Cardiac fibroblast (primary cell): ENCODE data around the gene FOXN3.

ENCODE experiments used
- DNase-seq, 2 donors: peaks; one replicate each; pipeline versions ENCODE4 v3.0.0 to v3.0.0-alpha.2; 2010; ENCODE audit warnings: low read depth in 2 of 2
- H3K4me3 ChIP-seq, 2 donors: replicated peaks in 1 of 2; 1 replicate in 1 of 2; 2 replicates in 1 of 2; pipeline ENCODE4 v1.5.1; 2011; ENCODE audit warnings: low read depth in 2 of 2, low read length in 2 of 2, mild to moderate bottlenecking in 2 of 2, moderate library complexity in 1 of 2
- TF ChIP-seq, protein P1 (sequence below): IDR thresholded peaks from one replicate; pipeline ENCODE4 v1.5.1; 2011; ENCODE audit warnings: low read depth, mild to moderate bottlenecking, low read length, inconsistent platforms

The FOXN3 gene

DNA sequence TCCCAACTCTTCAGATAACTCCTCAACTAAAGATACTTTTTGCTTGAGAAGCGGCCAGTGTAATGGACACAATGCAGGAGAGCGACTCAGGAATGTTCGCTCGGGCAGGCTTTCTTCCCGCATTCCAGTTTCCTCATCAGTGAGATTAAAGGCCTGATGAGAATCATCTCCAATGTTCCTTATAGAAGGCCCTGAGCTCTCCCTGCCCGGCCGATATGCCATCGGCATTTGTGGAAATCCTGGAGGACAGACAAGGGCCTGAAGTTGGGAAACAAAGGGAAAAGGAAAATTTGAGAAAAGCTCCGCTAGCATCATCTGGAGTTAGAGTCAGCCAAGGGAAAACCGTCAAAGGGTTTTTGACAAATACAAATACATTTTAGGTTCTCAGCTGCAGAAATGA lies 38.0 kb upstream of the FOXN3 start:
- no peak overlapping the region for H3K4me3 ChIP-seq
- no peak for DNase-seq
- TF ChIP-seq, protein P1, sequence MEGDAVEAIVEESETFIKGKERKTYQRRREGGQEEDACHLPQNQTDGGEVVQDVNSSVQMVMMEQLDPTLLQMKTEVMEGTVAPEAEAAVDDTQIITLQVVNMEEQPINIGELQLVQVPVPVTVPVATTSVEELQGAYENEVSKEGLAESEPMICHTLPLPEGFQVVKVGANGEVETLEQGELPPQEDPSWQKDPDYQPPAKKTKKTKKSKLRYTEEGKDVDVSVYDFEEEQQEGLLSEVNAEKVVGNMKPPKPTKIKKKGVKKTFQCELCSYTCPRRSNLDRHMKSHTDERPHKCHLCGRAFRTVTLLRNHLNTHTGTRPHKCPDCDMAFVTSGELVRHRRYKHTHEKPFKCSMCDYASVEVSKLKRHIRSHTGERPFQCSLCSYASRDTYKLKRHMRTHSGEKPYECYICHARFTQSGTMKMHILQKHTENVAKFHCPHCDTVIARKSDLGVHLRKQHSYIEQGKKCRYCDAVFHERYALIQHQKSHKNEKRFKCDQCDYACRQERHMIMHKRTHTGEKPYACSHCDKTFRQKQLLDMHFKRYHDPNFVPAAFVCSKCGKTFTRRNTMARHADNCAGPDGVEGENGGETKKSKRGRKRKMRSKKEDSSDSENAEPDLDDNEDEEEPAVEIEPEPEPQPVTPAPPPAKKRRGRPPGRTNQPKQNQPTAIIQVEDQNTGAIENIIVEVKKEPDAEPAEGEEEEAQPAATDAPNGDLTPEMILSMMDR: no peak

DNA sequence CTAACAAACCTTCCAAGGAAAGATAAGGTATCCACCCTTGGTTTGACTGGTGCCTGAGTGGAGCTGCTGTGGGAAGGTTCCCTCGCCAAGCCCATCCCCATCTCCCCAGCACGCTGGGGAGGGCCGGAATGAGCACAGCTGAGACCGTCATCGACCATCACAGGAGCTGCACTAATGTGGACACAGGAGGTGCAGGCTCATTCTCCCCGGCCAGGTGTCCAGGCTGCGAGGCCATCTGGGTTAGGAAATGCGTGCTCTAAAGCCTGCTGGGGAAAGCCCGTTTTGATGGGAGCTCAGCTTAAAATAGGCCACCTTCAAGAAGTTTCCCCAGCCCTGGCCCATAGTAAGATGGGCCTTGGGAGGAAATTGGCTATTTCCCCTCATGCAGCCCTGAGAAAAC lies 35.2 kb upstream of the FOXN3 start:
- H3K4me3 ChIP-seq: no peak overlapping the region
- no peak for DNase-seq
- TF ChIP-seq, protein P1: no peak

DNA sequence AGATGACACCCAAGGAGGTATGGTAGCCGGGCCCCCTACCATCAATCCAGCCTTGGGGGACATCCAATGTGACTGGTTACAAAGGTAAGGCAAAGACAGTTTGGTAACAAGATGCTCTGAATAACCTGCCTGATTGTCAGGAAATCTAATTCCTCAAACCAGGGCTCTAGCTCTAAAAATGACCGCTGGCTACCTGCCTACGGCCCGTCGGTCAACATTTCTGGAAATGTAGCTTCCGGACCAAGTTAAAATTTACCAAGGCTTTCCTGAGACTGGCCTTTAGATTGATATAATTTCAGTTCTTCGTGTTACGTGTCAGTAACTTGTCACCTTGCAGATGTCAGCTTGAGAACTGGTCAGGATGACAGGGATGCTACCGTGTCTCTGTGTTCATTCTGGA lies 34.2 kb upstream of the FOXN3 start:
- TF ChIP-seq, protein P1: no peak
- DNase-seq: no peak

DNA sequence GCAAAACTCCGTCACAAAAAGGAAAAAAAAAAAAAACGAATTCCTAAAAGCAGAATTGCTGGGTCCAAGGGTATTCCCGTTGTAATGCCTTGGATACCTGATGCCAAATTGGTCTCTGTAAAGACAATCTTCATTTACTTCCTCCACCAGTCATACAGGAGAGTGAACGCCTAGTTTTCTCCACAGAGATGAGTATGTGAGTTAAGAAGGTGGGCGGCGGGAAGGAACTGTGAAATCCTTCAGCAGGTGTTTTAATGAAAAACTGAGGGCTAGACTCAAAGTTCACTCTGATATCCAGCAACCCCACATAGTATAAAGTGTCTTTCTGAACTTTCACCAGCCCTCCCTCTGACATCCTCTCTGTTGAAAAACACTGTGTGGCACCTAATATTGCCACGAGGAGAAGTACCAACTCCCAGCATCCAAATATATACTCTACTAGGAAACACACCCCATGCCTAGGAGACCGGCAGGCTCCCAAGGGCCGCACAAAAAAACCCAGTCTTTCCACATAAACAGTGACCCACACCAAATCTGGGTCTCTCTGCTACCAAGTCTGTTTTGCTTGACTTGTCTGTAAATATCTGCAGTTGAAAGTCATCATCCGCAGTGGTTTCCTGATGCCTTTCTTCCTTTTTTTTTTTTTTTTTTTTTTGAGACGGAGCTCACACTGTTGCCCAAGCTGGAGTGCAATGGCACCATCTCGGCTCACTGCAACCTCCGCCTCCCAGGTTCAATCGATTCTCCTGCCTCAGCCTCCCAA lies 30.3 kb upstream of the FOXN3 start:
- DNase-seq: no peak
- no peak overlapping the region for H3K4me3 ChIP-seq
- TF ChIP-seq, protein P1: no peak

More for the DNA sequence above, 34.2 kb upstream of the FOXN3 start:
- no peak overlapping the region for H3K4me3 ChIP-seq

DNA sequence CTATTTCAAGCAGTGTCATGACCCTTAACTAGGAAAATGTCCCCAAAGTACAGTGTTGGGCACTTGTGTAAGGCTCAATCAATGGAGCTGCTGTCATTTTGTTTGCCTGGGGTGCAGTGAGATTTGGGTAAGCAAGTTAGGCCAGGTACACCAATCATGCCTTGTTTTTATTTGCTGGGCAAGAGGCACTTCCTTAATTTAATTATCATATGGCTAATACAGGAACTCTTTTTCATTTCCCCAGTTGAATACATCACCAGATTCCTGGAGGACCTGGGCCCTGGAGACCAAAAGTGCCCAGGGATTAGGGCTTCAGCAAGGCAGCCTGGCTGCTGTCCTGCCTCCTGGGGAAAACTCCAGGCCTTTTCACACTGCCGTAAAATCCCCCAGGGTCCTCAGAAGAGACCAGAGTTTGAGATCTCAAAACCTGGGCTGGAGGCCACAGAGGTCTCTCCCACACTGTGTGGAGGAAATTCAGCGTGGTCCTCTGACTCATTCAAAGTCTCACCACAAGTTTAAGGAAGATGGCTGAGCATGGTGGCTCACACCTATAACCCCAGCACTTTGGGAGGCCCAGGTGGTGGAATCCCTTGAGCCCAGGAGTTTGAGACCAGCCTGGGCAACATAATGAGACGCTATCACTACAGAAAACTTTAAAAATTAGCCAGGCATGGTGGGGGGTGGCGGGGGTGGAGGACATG lies 28.4 kb upstream of the FOXN3 start:
- peak in 1 of 2 donors; percentile 39 for DNase-seq
- H3K4me3 ChIP-seq: no peak overlapping the region
- TF ChIP-seq, protein P1: no peak

DNA sequence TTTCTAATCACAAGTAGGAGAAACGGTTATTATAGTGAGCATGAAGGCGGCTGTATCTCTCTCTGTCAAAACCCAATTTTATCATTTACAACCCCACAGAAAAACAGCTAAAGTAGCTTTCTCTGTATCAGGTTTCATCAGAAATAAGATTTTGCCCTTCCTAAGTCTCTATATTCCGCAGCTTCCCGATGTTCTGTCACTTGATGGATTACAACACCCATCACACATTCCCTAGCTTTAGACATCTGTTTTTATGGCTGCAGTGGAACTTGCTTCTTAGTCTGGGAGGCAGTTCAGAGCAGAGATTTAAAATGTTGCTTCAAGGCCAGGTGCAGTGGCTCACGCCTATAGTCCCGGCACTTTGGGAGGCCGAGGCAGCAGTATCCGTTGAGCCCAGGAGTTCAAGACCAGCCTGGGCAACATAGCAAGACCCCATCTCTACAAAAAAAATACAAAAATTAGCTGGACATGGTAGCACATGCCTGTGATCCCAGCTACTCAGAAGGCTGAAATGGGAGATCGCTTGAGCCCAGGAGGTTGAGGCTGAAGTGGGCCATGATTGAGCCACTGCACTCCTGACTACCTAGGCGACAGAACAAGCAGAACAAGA lies 27.6 kb upstream of the FOXN3 start:
- peak; percentile 28 to 37 for DNase-seq
- H3K4me3 ChIP-seq: no peak overlapping the region
- TF ChIP-seq, protein P1: no peak
